Uterus (tissue), 2 donors: ENCODE measurements around the gene SLC43A3.

Experiments used
- POLR2A ChIP-seq, 2 donors: fragments of 450-650 bp; IDR thresholded peaks; one replicate each; pipeline ENCODE4 v1.6.1; 2016; ENCODE audit warnings: antibody characterized with exemption in 2 of 2, mild to moderate bottlenecking in 1 of 2, moderate library complexity in 1 of 2
- TF ChIP-seq, protein P1 (sequence below), 4 experiments: fragments of 200-600 bp in 2 of 4; fragments of 450-650 bp in 2 of 4; sonication (generic) in 2 of 4; IDR thresholded peaks; one replicate each; pipeline ENCODE4 v1.5.1; 2016 to 2019; ENCODE audit warnings: antibody characterized with exemption in 4 of 4, mild to moderate bottlenecking in 2 of 4, moderate library complexity in 1 of 4

- TF ChIP-seq, protein P1, sequence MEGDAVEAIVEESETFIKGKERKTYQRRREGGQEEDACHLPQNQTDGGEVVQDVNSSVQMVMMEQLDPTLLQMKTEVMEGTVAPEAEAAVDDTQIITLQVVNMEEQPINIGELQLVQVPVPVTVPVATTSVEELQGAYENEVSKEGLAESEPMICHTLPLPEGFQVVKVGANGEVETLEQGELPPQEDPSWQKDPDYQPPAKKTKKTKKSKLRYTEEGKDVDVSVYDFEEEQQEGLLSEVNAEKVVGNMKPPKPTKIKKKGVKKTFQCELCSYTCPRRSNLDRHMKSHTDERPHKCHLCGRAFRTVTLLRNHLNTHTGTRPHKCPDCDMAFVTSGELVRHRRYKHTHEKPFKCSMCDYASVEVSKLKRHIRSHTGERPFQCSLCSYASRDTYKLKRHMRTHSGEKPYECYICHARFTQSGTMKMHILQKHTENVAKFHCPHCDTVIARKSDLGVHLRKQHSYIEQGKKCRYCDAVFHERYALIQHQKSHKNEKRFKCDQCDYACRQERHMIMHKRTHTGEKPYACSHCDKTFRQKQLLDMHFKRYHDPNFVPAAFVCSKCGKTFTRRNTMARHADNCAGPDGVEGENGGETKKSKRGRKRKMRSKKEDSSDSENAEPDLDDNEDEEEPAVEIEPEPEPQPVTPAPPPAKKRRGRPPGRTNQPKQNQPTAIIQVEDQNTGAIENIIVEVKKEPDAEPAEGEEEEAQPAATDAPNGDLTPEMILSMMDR (IDR thresholded peaks at IDR 0.05) = no peak
- no peak for TF ChIP-seq POLR2A (IDR thresholded peaks at IDR 0.05)
Observed at GRCh38 chr11:57359896-57360690, 66.8 kb downstream of the SLC43A3 start.
